Neural progenitor cell (in vitro differentiated cells): ENCODE results near the gene LRRC45. TPM values are rescaled to one million over a fixed set of nuclear protein-coding genes. Genes with fewer than 3 reads are reported as not detected.

Source experiments
- DNase-seq: peaks from one replicate; pipeline ENCODE4 v3.0.0-alpha.2; 2016; ENCODE audit warnings: low spot score
- H2AFZ ChIP-seq: fragments of 200-600 bp; sonication (generic); replicated peaks from 2 replicates; pipeline ENCODE4 v1.6.1; 2016; ENCODE audit warnings: antibody characterized with exemption
- H3F3A ChIP-seq: fragments of 200-600 bp; sonication (generic); 2 replicates; pipeline ENCODE4 v1.6.1; 2016; ENCODE audit warnings: antibody characterized with exemption, low read depth
- H3K27ac ChIP-seq: fragments of 200-600 bp; sonication (generic); 2 replicates; pipeline ENCODE4 v1.5.1; 2016; ENCODE audit warnings: mild to moderate bottlenecking
- H3K27me3 ChIP-seq: fragments of 200-600 bp; sonication (generic); 2 replicates; pipeline ENCODE4 v1.6.1; 2016; ENCODE audit warnings: mild to moderate bottlenecking, moderate library complexity
- H3K36me3 ChIP-seq: fragments of 200-600 bp; sonication (generic); 2 replicates; pipeline ENCODE4 v1.5.1; 2016
- H3K4me1 ChIP-seq: fragments of 200-600 bp; sonication (generic); 2 replicates; pipeline ENCODE4 v1.6.1; 2016; ENCODE audit warnings: mixed run types
- H3K4me2 ChIP-seq: fragments of 200-600 bp; sonication (generic); 2 replicates; pipeline ENCODE4 v1.6.1; 2016
- H3K4me3 ChIP-seq: fragments of 200-600 bp; sonication (generic); 2 replicates; pipeline ENCODE4 v1.5.1; 2016
- H3K79me2 ChIP-seq: fragments of 200-600 bp; sonication (generic); 2 replicates; pipeline ENCODE4 v1.6.1; 2016; ENCODE audit warnings: low read depth
- H3K9ac ChIP-seq: fragments of 200-600 bp; sonication (generic); 2 replicates; pipeline ENCODE4 v1.6.1; 2016
- H3K9me3 ChIP-seq: fragments of 200-600 bp; sonication (generic); 2 replicates; pipeline ENCODE4 v1.5.1; 2016; ENCODE audit warnings: low read depth
- H4K20me1 ChIP-seq: fragments of 200-600 bp; sonication (generic); 2 replicates; pipeline ENCODE4 v1.6.1; 2016; ENCODE audit warnings: low read depth
- H3K27ac Mint-ChIP-seq: 3 replicates; pipeline ENCODE4 v1.8.0; 2021; ENCODE audit warnings: mixed read lengths
- H3K27me3 Mint-ChIP-seq: 2 replicates; pipeline ENCODE4 v1.8.0; 2022; ENCODE audit warnings: low read depth, mild to moderate bottlenecking, inconsistent platforms, moderate library complexity, mixed read lengths; ENCODE audit not compliant: insufficient read depth
- H3K36me3 Mint-ChIP-seq: 3 replicates; pipeline ENCODE4 v1.8.0; 2021; ENCODE audit warnings: mixed read lengths
- H3K4me1 Mint-ChIP-seq: 3 replicates; pipeline ENCODE4 v1.8.0; 2021; ENCODE audit warnings: mixed read lengths
- H3K4me3 Mint-ChIP-seq: 3 replicates; pipeline ENCODE4 v1.8.0; 2021; ENCODE audit warnings: mild to moderate bottlenecking, moderate library complexity, mixed read lengths
- H3K9me3 Mint-ChIP-seq: 3 replicates; pipeline ENCODE4 v1.8.0; 2020; ENCODE audit warnings: mixed read lengths
- EZH2 ChIP-seq: fragments of 200-600 bp; sonication (generic); IDR thresholded peaks from 2 replicates; pipeline ENCODE4 v1.6.1; 2017; ENCODE audit warnings: antibody characterized with exemption, mild to moderate bottlenecking, moderate library complexity
- EZH2phosphoT487 ChIP-seq: fragments of 200-600 bp; sonication (generic); IDR thresholded peaks from 2 replicates; pipeline ENCODE4 v1.6.1; 2017; ENCODE audit warnings: antibody characterized with exemption
- total RNA-seq: library from RNA; depleted of rRNA; stranded (reverse); fragments of >200 nt; gene quantifications from 2 replicates; pipeline ENCODE4 v1.2.3, GENCODE V29; 2015; ENCODE audit warnings: low replicate concordance
- TF ChIP-seq, protein P1 (sequence below): fragments of 200-600 bp; sonication (generic); IDR thresholded peaks from 2 replicates; pipeline ENCODE4 v1.5.1; 2017; ENCODE audit warnings: antibody characterized with exemption, mild to moderate bottlenecking

Gene LRRC45
- total RNA-seq, 1 donor from 2014 or later = 15.4 TPM

DNA sequence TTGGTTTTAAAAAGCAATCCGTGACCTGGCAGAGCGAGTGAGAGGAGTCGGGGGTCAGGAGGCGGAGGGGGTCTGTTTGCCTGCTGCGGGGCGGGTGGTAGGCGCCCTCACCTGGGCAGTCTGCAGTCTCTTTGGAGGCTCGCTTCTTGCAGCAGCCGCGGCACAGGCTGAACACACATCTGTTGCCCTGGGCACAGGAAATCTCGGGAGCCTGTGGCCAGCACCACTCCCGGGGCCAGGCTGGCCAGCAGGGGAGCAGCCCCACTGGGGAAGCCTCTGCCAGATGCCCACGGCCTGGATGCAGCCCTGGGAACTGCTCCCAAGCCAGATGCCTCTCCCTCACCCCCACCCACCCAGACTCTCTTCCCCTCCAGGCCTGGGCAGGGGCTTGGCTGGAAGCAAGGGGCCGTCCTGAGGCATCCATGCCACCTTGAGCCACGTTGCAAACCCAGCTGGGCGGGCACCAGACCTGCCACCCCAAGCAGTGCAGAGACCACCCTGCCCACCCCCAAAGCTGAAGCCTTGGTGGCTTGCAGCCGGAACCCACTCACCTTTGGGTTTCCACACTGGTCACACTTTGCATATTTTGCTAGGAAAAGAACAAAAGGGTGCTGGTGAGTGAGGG is 35.2 kb downstream of the LRRC45 start:
- TF ChIP-seq EZH2 = no peak
- TF ChIP-seq EZH2phosphoT487 = no peak
- TF ChIP-seq, protein P1, sequence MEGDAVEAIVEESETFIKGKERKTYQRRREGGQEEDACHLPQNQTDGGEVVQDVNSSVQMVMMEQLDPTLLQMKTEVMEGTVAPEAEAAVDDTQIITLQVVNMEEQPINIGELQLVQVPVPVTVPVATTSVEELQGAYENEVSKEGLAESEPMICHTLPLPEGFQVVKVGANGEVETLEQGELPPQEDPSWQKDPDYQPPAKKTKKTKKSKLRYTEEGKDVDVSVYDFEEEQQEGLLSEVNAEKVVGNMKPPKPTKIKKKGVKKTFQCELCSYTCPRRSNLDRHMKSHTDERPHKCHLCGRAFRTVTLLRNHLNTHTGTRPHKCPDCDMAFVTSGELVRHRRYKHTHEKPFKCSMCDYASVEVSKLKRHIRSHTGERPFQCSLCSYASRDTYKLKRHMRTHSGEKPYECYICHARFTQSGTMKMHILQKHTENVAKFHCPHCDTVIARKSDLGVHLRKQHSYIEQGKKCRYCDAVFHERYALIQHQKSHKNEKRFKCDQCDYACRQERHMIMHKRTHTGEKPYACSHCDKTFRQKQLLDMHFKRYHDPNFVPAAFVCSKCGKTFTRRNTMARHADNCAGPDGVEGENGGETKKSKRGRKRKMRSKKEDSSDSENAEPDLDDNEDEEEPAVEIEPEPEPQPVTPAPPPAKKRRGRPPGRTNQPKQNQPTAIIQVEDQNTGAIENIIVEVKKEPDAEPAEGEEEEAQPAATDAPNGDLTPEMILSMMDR = no peak
- H2AFZ ChIP-seq = no peak overlapping the region
- no peak overlapping the region for H3K4me2 ChIP-seq
- peak overlapping the region; percentile 13 for H3K27ac ChIP-seq
- H3K9me3 Mint-ChIP-seq = no peaks in the 10 kb centered on the region
- peaks cover under 1% of the 10 kb centered on the region for H3K4me1 Mint-ChIP-seq
- no peaks in the 10 kb centered on the region for H3K27me3 Mint-ChIP-seq
- H3K4me1 ChIP-seq = no peaks in the 10 kb centered on the region
- H3K9me3 ChIP-seq = no peaks in the 10 kb centered on the region
- no peaks in the 10 kb centered on the region for H3K27me3 ChIP-seq
- peaks cover 8% of the 10 kb centered on the region for H4K20me1 ChIP-seq
- peaks cover 3% of the 10 kb centered on the region for H3K36me3 Mint-ChIP-seq
- no peak for DNase-seq
- H3K4me3 ChIP-seq = no peak overlapping the region
- H3K27ac Mint-ChIP-seq = no peak overlapping the region
- peaks cover under 1% of the 10 kb centered on the region for H3K79me2 ChIP-seq
- H3K4me3 Mint-ChIP-seq = no peak overlapping the region
- H3K9ac ChIP-seq = no peak overlapping the region
- no peaks in the 10 kb centered on the region for H3F3A ChIP-seq
- no peaks in the 10 kb centered on the region for H3K36me3 ChIP-seq

- Histone ChIP-seq H3K4me1 (no peaks in the 10 kb centered on the region), H2AFZ (no peak overlapping the region), H3K9me3 (no peaks in the 10 kb centered on the region), H3K4me3 (no peak overlapping the region), H3K27me3 (no peaks in the 10 kb centered on the region), H4K20me1 (peaks cover 8% of the 10 kb centered on the region), H3K4me2 (no peak overlapping the region), H3K9ac (no peak overlapping the region), H3K36me3 (no peaks in the 10 kb centered on the region), H3F3A (no peaks in the 10 kb centered on the region), H3K27ac (no peak overlapping the region), H3K79me2 (no peaks in the 10 kb centered on the region)
- H3K4me1 Mint-ChIP-seq = no peaks in the 10 kb centered on the region
- TF ChIP-seq, protein P1 = no peak
- TF ChIP-seq EZH2 (no peak), EZH2phosphoT487 (no peak)
- H3K9me3 Mint-ChIP-seq = no peaks in the 10 kb centered on the region
- peaks cover 3% of the 10 kb centered on the region for H3K36me3 Mint-ChIP-seq
- no peaks in the 10 kb centered on the region for H3K27me3 Mint-ChIP-seq
- DNase-seq = no peak
- no peak overlapping the region for H3K4me3 Mint-ChIP-seq
- H3K27ac Mint-ChIP-seq = no peak overlapping the region
Observed at GRCh38 chr17:82058855-82059249, 35.7 kb downstream of the LRRC45 start.

DNA sequence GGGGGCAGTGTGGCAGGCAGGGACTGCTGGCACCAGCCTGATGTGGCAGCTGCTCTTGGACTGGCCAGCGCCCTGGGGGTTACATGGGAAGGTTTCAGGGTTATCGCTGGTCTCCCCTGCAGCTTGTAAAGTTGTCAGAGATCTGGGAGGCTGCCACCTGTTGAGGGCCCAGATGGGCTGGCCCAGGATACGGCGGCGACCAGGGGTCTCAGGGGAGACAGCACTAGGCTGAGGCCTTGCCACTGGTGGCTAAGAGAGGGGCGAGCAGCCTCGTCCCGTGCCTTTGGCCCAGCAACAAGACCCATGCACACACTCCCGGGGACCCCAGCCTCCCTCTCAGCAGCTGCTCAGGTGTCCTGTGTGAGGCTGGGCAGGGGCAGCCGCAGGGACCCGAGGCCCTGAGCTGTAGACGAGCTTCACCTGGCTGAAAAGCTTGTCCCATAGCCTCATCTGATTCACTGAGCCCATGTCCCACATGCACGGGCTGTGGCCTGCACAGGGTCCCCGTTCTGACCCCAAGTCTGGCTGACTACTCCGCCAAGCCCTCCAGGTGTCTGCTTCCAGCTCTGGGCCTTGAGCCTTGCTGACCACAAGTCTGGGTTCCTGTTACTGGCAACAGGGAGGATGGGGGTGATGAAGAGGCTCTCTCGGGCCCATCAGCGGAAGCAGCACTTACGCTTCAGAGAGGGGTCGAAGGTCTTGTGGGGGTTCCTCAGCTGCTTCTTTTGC is 36.3 kb downstream of the LRRC45 start:
- DNase-seq = no peak
- TF ChIP-seq, protein P1 = no peak
- Mint-ChIP-seq H3K4me1 (peaks cover 4% of the 10 kb centered on the region), H3K9me3 (no peaks in the 10 kb centered on the region), H3K4me3 (no peak overlapping the region), H3K36me3 (peaks cover 3% of the 10 kb centered on the region), H3K27ac (no peak overlapping the region), H3K27me3 (no peaks in the 10 kb centered on the region)
- H3K4me3 ChIP-seq = no peak overlapping the region
- H3F3A ChIP-seq = no peaks in the 10 kb centered on the region
- no peaks in the 10 kb centered on the region for H3K4me1 ChIP-seq
- no peak overlapping the region for H2AFZ ChIP-seq
- H3K9me3 ChIP-seq = no peaks in the 10 kb centered on the region
- peaks cover 8% of the 10 kb centered on the region for H4K20me1 ChIP-seq
- H3K27me3 ChIP-seq = no peaks in the 10 kb centered on the region
- H3K4me2 ChIP-seq = no peak overlapping the region
- H3K79me2 ChIP-seq = peaks cover 2% of the 10 kb centered on the region
- no peak overlapping the region for H3K9ac ChIP-seq
- no peaks in the 10 kb centered on the region for H3K36me3 ChIP-seq
- no peak overlapping the region for H3K27ac ChIP-seq
